Neural progenitor cell (in vitro differentiated cells): ENCODE measurements around the gene PRSS16.

Source experiments
- EZH2phosphoT487 ChIP-seq: fragments of 200-600 bp; sonication (generic); IDR thresholded peaks from 2 replicates; pipeline ENCODE4 v1.6.1; 2017; ENCODE audit warnings: antibody characterized with exemption
- TF ChIP-seq, protein P1 (sequence below): fragments of 200-600 bp; sonication (generic); IDR thresholded peaks from 2 replicates; pipeline ENCODE4 v1.5.1; 2017; ENCODE audit warnings: antibody characterized with exemption, mild to moderate bottlenecking

DNA sequence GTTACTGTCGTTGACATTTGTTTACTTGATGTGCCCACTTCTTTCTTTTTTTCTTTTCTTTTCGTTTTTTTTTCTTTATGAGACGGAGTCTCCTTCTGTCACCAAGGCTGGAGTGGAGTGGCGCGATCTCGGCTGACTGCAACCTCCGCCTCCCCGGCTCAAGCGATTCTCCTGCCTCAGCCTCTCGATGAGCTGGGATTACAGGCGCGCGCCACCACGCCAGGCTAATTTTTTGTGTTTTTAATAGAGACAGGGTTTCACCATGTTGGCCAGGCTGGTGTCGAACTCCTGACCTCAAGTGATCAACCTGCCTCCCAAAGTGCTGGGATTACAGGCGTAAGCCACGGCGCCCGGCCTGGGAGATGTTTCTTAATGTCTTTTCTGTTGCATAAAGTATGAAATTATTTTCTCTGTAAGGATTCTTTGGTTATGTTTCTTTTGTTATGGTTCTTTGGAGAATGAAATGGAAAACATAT lies 33.3 kb upstream of the PRSS16 start:
- TF ChIP-seq EZH2phosphoT487, result no peak
- TF ChIP-seq, protein P1, sequence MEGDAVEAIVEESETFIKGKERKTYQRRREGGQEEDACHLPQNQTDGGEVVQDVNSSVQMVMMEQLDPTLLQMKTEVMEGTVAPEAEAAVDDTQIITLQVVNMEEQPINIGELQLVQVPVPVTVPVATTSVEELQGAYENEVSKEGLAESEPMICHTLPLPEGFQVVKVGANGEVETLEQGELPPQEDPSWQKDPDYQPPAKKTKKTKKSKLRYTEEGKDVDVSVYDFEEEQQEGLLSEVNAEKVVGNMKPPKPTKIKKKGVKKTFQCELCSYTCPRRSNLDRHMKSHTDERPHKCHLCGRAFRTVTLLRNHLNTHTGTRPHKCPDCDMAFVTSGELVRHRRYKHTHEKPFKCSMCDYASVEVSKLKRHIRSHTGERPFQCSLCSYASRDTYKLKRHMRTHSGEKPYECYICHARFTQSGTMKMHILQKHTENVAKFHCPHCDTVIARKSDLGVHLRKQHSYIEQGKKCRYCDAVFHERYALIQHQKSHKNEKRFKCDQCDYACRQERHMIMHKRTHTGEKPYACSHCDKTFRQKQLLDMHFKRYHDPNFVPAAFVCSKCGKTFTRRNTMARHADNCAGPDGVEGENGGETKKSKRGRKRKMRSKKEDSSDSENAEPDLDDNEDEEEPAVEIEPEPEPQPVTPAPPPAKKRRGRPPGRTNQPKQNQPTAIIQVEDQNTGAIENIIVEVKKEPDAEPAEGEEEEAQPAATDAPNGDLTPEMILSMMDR, result no peak
